RCC 7860 (cell line): ENCODE measurements around the gene GRIA2.

ENCODE experiments used
- DNase-seq: peaks from one replicate; pipeline ENCODE4 v3.0.0-alpha.2; 2015; ENCODE audit warnings: low spot score
- FAIRE-seq: peaks from 2 replicates; lab custom pipeline; 2012; peaks lifted over from hg19 to GRCh38; lab: Jason Lieb, UNC

The GRIA2 gene

DNA sequence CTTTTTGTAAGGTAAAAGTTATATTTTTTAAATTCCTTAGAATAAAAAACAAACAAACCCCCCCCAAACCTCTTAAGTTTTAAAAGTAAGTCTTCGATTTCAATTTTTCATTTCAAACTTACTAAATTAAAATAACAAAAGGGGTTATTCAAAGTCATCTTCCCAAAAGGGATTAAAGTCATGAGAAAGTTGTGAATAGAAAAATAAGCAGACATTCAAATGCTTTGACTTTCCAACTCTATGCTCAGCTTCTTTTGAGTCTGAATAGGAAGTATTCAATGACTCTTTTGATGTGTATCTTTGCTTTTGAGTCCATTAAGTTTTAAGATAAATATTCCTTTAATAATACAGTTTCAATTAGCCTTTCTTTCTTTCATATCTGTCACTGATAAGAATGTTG, 138.3 kb downstream of the GRIA2 start:
- DNase-seq (no peak), FAIRE-seq (no peak)

DNA sequence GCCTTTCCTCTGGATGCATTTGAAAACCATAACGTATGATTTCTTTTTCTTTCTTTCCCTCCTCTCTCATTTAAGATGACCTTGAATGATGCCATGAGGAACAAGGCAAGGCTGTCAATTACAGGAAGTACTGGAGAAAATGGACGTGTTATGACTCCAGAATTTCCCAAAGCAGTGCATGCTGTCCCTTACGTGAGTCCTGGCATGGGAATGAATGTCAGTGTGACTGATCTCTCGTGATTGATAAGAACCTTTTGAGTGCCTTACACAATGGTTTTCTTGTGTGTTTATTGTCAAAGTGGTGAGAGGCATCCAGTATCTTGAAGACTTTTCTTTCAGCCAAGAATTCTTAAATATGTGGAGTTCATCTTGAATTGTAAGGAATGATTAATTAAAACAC, 142.8 kb downstream of the GRIA2 start:
- FAIRE-seq (no peak), DNase-seq (no peak)

- FAIRE-seq (no peak), DNase-seq (no peak)
Measured at GRCh38 chr4:157372154-157372553, 151.6 kb downstream of the GRIA2 start.

DNA sequence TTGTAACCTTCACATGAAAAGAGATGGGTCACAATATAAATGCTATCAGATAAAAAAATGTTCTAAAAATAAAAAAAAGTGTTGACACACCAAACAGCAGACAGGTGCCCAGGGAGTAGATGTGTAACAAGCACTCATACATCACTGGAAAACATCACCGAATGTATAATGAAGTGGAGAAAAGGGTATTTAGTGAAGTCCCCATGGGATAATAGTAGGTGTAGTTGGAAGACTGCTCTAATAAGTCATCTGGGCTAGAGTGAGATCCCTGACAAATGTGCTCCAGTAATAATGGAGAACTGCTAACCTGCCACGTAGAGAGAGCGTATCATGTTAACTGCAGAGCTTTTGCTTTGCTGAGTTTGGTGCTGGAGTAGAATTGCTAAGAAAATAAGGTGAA, 152.0 kb downstream of the GRIA2 start:
- no peak for FAIRE-seq
- DNase-seq = no peak

GRCh38 chr4:157389741-157390140, 169.2 kb downstream of the GRIA2 start:
- no peak for FAIRE-seq

GRCh38 chr4:157405070-157405469, 184.5 kb downstream of the GRIA2 start:
- FAIRE-seq = no peak
- DNase-seq = no peak

More at GRCh38 chr4:157389741-157390140, 169.2 kb downstream of the GRIA2 start:
- no peak for DNase-seq
